Transverse colon (tissue), 4 donors: ENCODE results near the gene MAST2.

ENCODE experiments used
- POLR2A ChIP-seq: fragments of 450-650 bp; IDR thresholded peaks from one replicate; pipeline ENCODE4 v1.6.1; 2016; ENCODE audit warnings: antibody characterized with exemption, mild to moderate bottlenecking, moderate library complexity
- POLR2AphosphoS5 ChIP-seq, 3 donors: sonication (generic); formaldehyde crosslinking; IDR thresholded peaks; one replicate each; pipeline ENCODE4 v1.6.1; 2016; ENCODE audit warnings: antibody characterized with exemption in 3 of 3
- TF ChIP-seq, protein P1 (sequence below), 5 experiments: fragments of 200-600 bp in 3 of 5; fragments of 450-650 bp in 2 of 5; sonication (generic) in 3 of 5; IDR thresholded peaks; 1 replicate in 2 of 5; 2 replicates in 3 of 5; pipeline ENCODE4 v1.5.1; 2016 to 2017; ENCODE audit warnings: antibody characterized with exemption in 5 of 5, inconsistent platforms in 3 of 5, mild to moderate bottlenecking in 2 of 5, moderate library complexity in 1 of 5

GRCh38 chr1:45863218-45863617, 59.8 kb downstream of the MAST2 start:
- no peak for TF ChIP-seq POLR2A
- TF ChIP-seq, protein P1, sequence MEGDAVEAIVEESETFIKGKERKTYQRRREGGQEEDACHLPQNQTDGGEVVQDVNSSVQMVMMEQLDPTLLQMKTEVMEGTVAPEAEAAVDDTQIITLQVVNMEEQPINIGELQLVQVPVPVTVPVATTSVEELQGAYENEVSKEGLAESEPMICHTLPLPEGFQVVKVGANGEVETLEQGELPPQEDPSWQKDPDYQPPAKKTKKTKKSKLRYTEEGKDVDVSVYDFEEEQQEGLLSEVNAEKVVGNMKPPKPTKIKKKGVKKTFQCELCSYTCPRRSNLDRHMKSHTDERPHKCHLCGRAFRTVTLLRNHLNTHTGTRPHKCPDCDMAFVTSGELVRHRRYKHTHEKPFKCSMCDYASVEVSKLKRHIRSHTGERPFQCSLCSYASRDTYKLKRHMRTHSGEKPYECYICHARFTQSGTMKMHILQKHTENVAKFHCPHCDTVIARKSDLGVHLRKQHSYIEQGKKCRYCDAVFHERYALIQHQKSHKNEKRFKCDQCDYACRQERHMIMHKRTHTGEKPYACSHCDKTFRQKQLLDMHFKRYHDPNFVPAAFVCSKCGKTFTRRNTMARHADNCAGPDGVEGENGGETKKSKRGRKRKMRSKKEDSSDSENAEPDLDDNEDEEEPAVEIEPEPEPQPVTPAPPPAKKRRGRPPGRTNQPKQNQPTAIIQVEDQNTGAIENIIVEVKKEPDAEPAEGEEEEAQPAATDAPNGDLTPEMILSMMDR (IDR thresholded peaks at IDR 0.05) = no peak
- TF ChIP-seq POLR2AphosphoS5 (IDR thresholded peaks at IDR 0.05) = no peak
